Activated T-helper 1 cell treated with anti-CD3 and anti-CD28 coated beads, Interleukin-12 subunit alpha, Interleukin-12 subunit beta, Interleukin-2, Interleukin-4 antibody, amounts not matched to agents 30 ng/mL and 10 ng/mL and 1 ng/mL, durations not matched to agents 14 hours and 24 hours and 36 hours (primary cell): Measurements from ENCODE around the gene SELE. TPM values are rescaled to one million over a fixed set of nuclear protein-coding genes. Genes with fewer than 3 reads are reported as not detected.

Experiments used
- total RNA-seq: library from RNA; stranded (reverse); gene quantifications from 2 replicates; pipeline ENCODE4 v1.2.3, GENCODE V29; 2022

The SELE gene
- total RNA-seq, 1 donor from 2014 or later: not detected

Other genes starting within 250 kb of the SELE start
- gene SLC19A2, start 248.1 kb downstream of the SELE start, total RNA-seq: 12.8 and 14.0 TPM in 2 replicates
- 58.0 and 58.2 TPM in 2 replicates for gene F5, start 147.6 kb downstream of the SELE start, total RNA-seq
- gene SELP, start 104.0 kb downstream of the SELE start, total RNA-seq: 0.13 TPM in 1 of 2 replicates, not detected in the other
- gene SELL, start 22.5 kb downstream of the SELE start, total RNA-seq: 115 and 117 TPM in 2 replicates
- 9.0 and 9.3 TPM in 2 replicates for gene METTL18, start 60.8 kb upstream of the SELE start, total RNA-seq
- gene SCYL3, start 159.8 kb upstream of the SELE start, total RNA-seq: 11.8 and 12.3 TPM in 2 replicates